ENCODE results near the gene CALCR.

DNA sequence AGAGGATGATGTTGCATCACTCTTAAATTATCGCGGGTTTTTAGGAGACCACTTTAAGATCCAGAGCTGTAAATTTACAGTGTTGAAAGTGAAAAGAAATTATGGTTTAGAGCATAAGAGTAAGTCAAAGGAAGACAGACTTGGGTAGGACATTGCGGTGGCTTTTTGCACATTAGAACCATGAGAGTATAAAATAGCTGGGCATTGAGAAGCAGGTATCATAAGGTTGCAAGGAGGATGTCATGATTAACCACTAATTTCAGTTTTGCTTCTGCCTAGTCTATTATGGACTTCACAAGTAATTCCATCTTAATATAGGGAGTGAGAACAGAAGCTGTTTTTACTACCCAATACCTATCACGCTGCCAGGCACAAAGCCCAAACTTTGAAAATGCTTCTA is 57.7 kb downstream of the CALCR start:
- TF ChIP-seq ZNF626 (tag by site-specific recombination; IDR thresholded peaks at IDR 0.05) (no peak), CTCF (tag by site-specific recombination; IDR thresholded peaks at IDR 0.05) (no peak), ZBTB7A (tag by site-specific recombination; IDR thresholded peaks at IDR 0.05; ENCODE audit: low read depth) (no peak), ZEB2 (tag by site-specific recombination; IDR thresholded peaks at IDR 0.05) (no peak), ELK4 (IDR thresholded peaks at IDR 0.05; ENCODE audit: borderline replicate concordance, low read depth, low read length) (no peak), IKZF3 (tag by site-specific recombination; IDR thresholded peaks at IDR 0.05) (no peak), ZNF513 (tag by site-specific recombination; IDR thresholded peaks at IDR 0.05) (no peak), PRDM1 (tag by site-specific recombination; IDR thresholded peaks at IDR 0.05) (no peak), MYNN (tag by site-specific recombination; IDR thresholded peaks at IDR 0.05; ENCODE audit: borderline replicate concordance) (no peak), ZNF707 (tag by site-specific recombination; IDR thresholded peaks at IDR 0.05) (no peak), ZNF335 (tag by site-specific recombination; conservative IDR thresholded peaks at IDR 0.05) (no peak), ZNF302 (tag by site-specific recombination; IDR thresholded peaks at IDR 0.05; ENCODE audit: low read depth) (no peak)

All from HEK293 (cell line).